H9 (cell line): Measurements from ENCODE around the gene EPHA3. TPM values are rescaled to one million over a fixed set of nuclear protein-coding genes. Genes with fewer than 3 reads are reported as not detected.

Experiments
- DNase-seq: peaks from one replicate; pipeline ENCODE4 v3.0.0-alpha.2; 2017
- H2AFZ ChIP-seq: one replicate; pipeline ENCODE4 v1.6.1; 2013; ENCODE audit warnings: mild to moderate bottlenecking, low read length, control low read depth, moderate library complexity
- H2AK5ac ChIP-seq: 2 replicates; pipeline ENCODE4 v1.6.1; 2013; ENCODE audit warnings: low read length, control low read depth, mixed read lengths; ENCODE audit not compliant: insufficient read length
- H2BK120ac ChIP-seq: one replicate; pipeline ENCODE4 v1.6.1; 2013; ENCODE audit warnings: low read depth, mild to moderate bottlenecking, low read length, control low read depth, inconsistent platforms; ENCODE audit not compliant: poor library complexity, severe bottlenecking
- H2BK12ac ChIP-seq: 2 replicates; pipeline ENCODE4 v1.6.1; 2013; ENCODE audit warnings: low read length, control low read depth, mixed read lengths, low read depth; ENCODE audit not compliant: insufficient read length
- H2BK15ac ChIP-seq: 2 replicates; pipeline ENCODE4 v1.6.1; 2013; ENCODE audit warnings: low read depth, low read length, control low read depth
- H2BK20ac ChIP-seq: one replicate; pipeline ENCODE4 v1.6.1; 2013; ENCODE audit warnings: low read depth, mild to moderate bottlenecking, low read length, control low read depth, inconsistent platforms; ENCODE audit not compliant: poor library complexity, severe bottlenecking
- H2BK5ac ChIP-seq: 2 replicates; pipeline ENCODE4 v1.6.1; 2013; ENCODE audit warnings: low read length, control low read depth, mixed read lengths; ENCODE audit not compliant: insufficient read length
- H3K14ac ChIP-seq: 2 replicates; pipeline ENCODE4 v1.6.1; 2013; ENCODE audit warnings: low read length, control low read depth; ENCODE audit not compliant: insufficient read depth
- H3K18ac ChIP-seq: 2 replicates; pipeline ENCODE4 v1.6.1; 2013; ENCODE audit warnings: low read depth, mild to moderate bottlenecking, mixed read lengths, low read length, control low read depth; ENCODE audit not compliant: insufficient read length
- H3K23ac ChIP-seq: 2 replicates; pipeline ENCODE4 v1.6.1; 2013; ENCODE audit warnings: low read length, control low read depth, mixed read lengths, low read depth; ENCODE audit not compliant: insufficient read length
- H3K23me2 ChIP-seq: 2 replicates; pipeline ENCODE4 v1.6.1; 2013; ENCODE audit warnings: low read depth, mild to moderate bottlenecking, mixed read lengths, low read length, control low read depth; ENCODE audit not compliant: insufficient read length, poor library complexity, severe bottlenecking
- H3K27ac ChIP-seq: 2 replicates; pipeline ENCODE4 v1.5.1; 2013; ENCODE audit warnings: low read length, control low read depth, mixed read lengths, low read depth; ENCODE audit not compliant: insufficient read length
- H3K27me3 ChIP-seq: 2 replicates; pipeline ENCODE4 v1.6.1; 2013; ENCODE audit warnings: low read length, control low read depth, inconsistent platforms; ENCODE audit not compliant: insufficient read depth
- H3K4ac ChIP-seq: 2 replicates; pipeline ENCODE4 v1.6.1; 2013; ENCODE audit warnings: low read depth, mild to moderate bottlenecking, control low read depth, inconsistent platforms, low read length, moderate library complexity
- H3K4me1 ChIP-seq: 2 replicates; pipeline ENCODE4 v1.6.1; 2013; ENCODE audit warnings: low read length, control low read depth, inconsistent platforms; ENCODE audit not compliant: insufficient read depth
- H3K4me2 ChIP-seq: 2 replicates; pipeline ENCODE4 v1.6.1; 2013; ENCODE audit warnings: low read length, control low read depth, mixed read lengths; ENCODE audit not compliant: insufficient read length, insufficient read depth
- H3K56ac ChIP-seq: 2 replicates; pipeline ENCODE4 v1.6.1; 2013; ENCODE audit warnings: low read depth, mild to moderate bottlenecking, mixed read lengths, low read length, control low read depth; ENCODE audit not compliant: insufficient read length
- H3K79me1 ChIP-seq: 2 replicates; pipeline ENCODE4 v1.6.1; 2013; ENCODE audit warnings: low read depth, mild to moderate bottlenecking, moderate library complexity, low read length, control low read depth, inconsistent platforms; ENCODE audit not compliant: insufficient read depth, poor library complexity, severe bottlenecking
- H3K79me2 ChIP-seq: 2 replicates; pipeline ENCODE4 v1.6.1; 2013; ENCODE audit warnings: low read length, control low read depth, inconsistent platforms; ENCODE audit not compliant: insufficient read depth
- H3K9ac ChIP-seq: 2 replicates; pipeline ENCODE4 v1.6.1; 2013; ENCODE audit warnings: low read length, control low read depth, mixed read lengths; ENCODE audit not compliant: insufficient read length; ENCODE audit errors: extremely low read depth
- H3K9me3 ChIP-seq: one replicate; pipeline ENCODE4 v1.6.1; 2013; ENCODE audit warnings: low read depth, low read length, inconsistent platforms; ENCODE audit not compliant: control insufficient read depth
- H3T11ph ChIP-seq: one replicate; pipeline ENCODE4 v1.6.1; 2013; ENCODE audit warnings: mild to moderate bottlenecking, low read length, control low read depth, inconsistent platforms
- H4K20me1 ChIP-seq: one replicate; pipeline ENCODE4 v1.6.1; 2013; ENCODE audit not compliant: control insufficient read depth, insufficient read length, insufficient read depth
- H4K5ac ChIP-seq: 2 replicates; pipeline ENCODE4 v1.6.1; 2013; ENCODE audit warnings: low read depth, mild to moderate bottlenecking, mixed read lengths, low read length, control low read depth; ENCODE audit not compliant: insufficient read length
- H4K8ac ChIP-seq: replicated peaks from 2 replicates; pipeline ENCODE4 v1.6.1; 2013; ENCODE audit warnings: low read length, control low read depth, mixed read lengths, low read depth; ENCODE audit not compliant: insufficient read length
- H4K91ac ChIP-seq: 2 replicates; pipeline ENCODE4 v1.6.1; 2013; ENCODE audit warnings: low read depth, mild to moderate bottlenecking, moderate library complexity, mixed read lengths, low read length, control low read depth; ENCODE audit not compliant: insufficient read length
- H3K27ac Mint-ChIP-seq, 3 experiments: 2 replicates in 2 of 3; 3 replicates in 1 of 3; pipeline ENCODE4 v1.8.0; 2020 to 2021; ENCODE audit warnings: mixed read lengths in 3 of 3, mild to moderate bottlenecking in 1 of 3, moderate library complexity in 1 of 3
- H3K27me3 Mint-ChIP-seq: 2 replicates; pipeline ENCODE4 v1.8.0; 2021; ENCODE audit warnings: low read depth, mild to moderate bottlenecking, moderate library complexity, mixed read lengths
- H3K36me3 Mint-ChIP-seq, 3 experiments: 2 replicates in 2 of 3; 3 replicates in 1 of 3; pipeline ENCODE4 v1.8.0; 2020 to 2021; ENCODE audit warnings: low read depth in 3 of 3, mixed read lengths in 3 of 3; ENCODE audit not compliant: insufficient read depth in 1 of 3
- H3K4me1 Mint-ChIP-seq, 2 experiments: 2 replicates each; pipeline ENCODE4 v1.8.0; 2020; ENCODE audit warnings: mixed read lengths in 2 of 2
- H3K4me3 Mint-ChIP-seq, 2 experiments: 2 replicates in 1 of 2; 3 replicates in 1 of 2; pipeline ENCODE4 v1.8.0; 2020 to 2021; ENCODE audit warnings: mild to moderate bottlenecking in 2 of 2, mixed read lengths in 2 of 2, moderate library complexity in 1 of 2
- H3K9me3 Mint-ChIP-seq, 2 experiments: 2 replicates in 1 of 2; 3 replicates in 1 of 2; pipeline ENCODE4 v1.8.0; 2020; ENCODE audit warnings: mild to moderate bottlenecking in 2 of 2, mixed read lengths in 2 of 2, moderate library complexity in 1 of 2
- total RNA-seq: library from RNA; stranded (reverse); gene quantifications from 2 replicates; pipeline ENCODE4 v1.2.1, GENCODE V29; 2021
- TF ChIP-seq, protein P1 (sequence below): fragments of 200-600 bp; sonication (generic); conservative IDR thresholded peaks from 3 replicates; pipeline ENCODE4 v1.8.0; 2021; ENCODE audit warnings: antibody characterized with exemption, mild to moderate bottlenecking

Gene EPHA3
- total RNA-seq, 1 experiment from 2014 or later, result 0.66 TPM

- Histone ChIP-seq H3K27me3 (no peaks in the 10 kb centered on the region), H2BK20ac (no peak overlapping the region), H3K4me1 (no peaks in the 10 kb centered on the region), H3K27ac (no peak overlapping the region), H3K56ac (no peak overlapping the region), H3K79me1 (no peaks in the 10 kb centered on the region), H3K9me3 (no peaks in the 10 kb centered on the region), H3K9ac (no peak overlapping the region), H3K14ac (no peak overlapping the region), H3K23me2 (no peaks in the 10 kb centered on the region), H4K5ac (no peak overlapping the region), H4K20me1 (no peaks in the 10 kb centered on the region), H4K91ac (no peak overlapping the region), H2BK120ac (no peak overlapping the region), H3K23ac (no peak overlapping the region), H3K4me2 (no peak overlapping the region), H4K8ac (no peak overlapping the region), H3K79me2 (no peaks in the 10 kb centered on the region), H3K18ac (no peak overlapping the region), H3K4ac (no peak overlapping the region), H2AFZ (no peak overlapping the region), H2BK15ac (no peak overlapping the region), H3T11ph (no peak overlapping the region), H2BK12ac (no peak overlapping the region), H2BK5ac (no peak overlapping the region), H2AK5ac (no peak overlapping the region)
- Mint-ChIP-seq H3K4me3 (no peak overlapping the region), H3K27me3 (no peaks in the 10 kb centered on the region), H3K9me3 (no peaks in the 10 kb centered on the region), H3K27ac (no peak overlapping the region), H3K36me3 (no peaks in the 10 kb centered on the region), H3K4me1 (no peaks in the 10 kb centered on the region)
- TF ChIP-seq, protein P1, sequence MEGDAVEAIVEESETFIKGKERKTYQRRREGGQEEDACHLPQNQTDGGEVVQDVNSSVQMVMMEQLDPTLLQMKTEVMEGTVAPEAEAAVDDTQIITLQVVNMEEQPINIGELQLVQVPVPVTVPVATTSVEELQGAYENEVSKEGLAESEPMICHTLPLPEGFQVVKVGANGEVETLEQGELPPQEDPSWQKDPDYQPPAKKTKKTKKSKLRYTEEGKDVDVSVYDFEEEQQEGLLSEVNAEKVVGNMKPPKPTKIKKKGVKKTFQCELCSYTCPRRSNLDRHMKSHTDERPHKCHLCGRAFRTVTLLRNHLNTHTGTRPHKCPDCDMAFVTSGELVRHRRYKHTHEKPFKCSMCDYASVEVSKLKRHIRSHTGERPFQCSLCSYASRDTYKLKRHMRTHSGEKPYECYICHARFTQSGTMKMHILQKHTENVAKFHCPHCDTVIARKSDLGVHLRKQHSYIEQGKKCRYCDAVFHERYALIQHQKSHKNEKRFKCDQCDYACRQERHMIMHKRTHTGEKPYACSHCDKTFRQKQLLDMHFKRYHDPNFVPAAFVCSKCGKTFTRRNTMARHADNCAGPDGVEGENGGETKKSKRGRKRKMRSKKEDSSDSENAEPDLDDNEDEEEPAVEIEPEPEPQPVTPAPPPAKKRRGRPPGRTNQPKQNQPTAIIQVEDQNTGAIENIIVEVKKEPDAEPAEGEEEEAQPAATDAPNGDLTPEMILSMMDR, result no peak
- DNase-seq, result no peak
Measured at GRCh38 chr3:89154416-89154815, 47.0 kb downstream of the EPHA3 start.
